ENCODE measurements around the gene SLC34A1.

Gene SLC34A1

GRCh38 chr5:177365845-177366527, 18.2 kb upstream of the SLC34A1 start:
- Histone ChIP-seq H3K4me2 (ENCODE audit: low read depth, low read length, poor library complexity, severe bottlenecking) (no peak overlapping the region), H3K27me3 (ENCODE audit: insufficient read depth, low read length, poor library complexity, severe bottlenecking) (no peaks in the 10 kb centered on the region), H3K36me3 (ENCODE audit: insufficient read depth, low read length) (0 out of 2 replicates have a peak, but pooled peaks cover 4% of the 10 kb centered on the region), H4K20me1 (ENCODE audit: insufficient read depth, low read length, poor library complexity, severe bottlenecking) (no peaks in the 10 kb centered on the region), H3F3A (ENCODE audit: low read depth) (no peaks in the 10 kb centered on the region), H3K9me3 (ENCODE audit: insufficient read depth, low read depth, low read length) (no peaks in the 10 kb centered on the region), H3K9me2 (replicated peaks; ENCODE audit: low read depth, low read length) (no peaks in the 10 kb centered on the region), H3K9ac (ENCODE audit: low read depth, low read length, poor library complexity, severe bottlenecking) (no peak overlapping the region), H3K79me2 (ENCODE audit: insufficient read depth, low read length) (peaks cover 5% of the 10 kb centered on the region; the same call in 1 of the 2 replicates), H2AFZ (ENCODE audit: low read length) (no peak overlapping the region), H3K4me3 (ENCODE audit: low read length, poor library complexity, severe bottlenecking) (no peak overlapping the region), H3K4me1 (ENCODE audit: insufficient read depth, low read length, poor library complexity, severe bottlenecking) (peaks cover 7% of the 10 kb centered on the region)
- TF ChIP-seq EZH2phosphoT487 (IDR thresholded peaks at IDR 0.05; ENCODE audit: borderline replicate concordance) (no peak), CTCF (conservative IDR thresholded peaks at IDR 0.05; ENCODE audit: low read length) (no peak)

GRCh38 chr5:177366528-177367322, 17.5 kb upstream of the SLC34A1 start:
- peaks cover 11% of the 10 kb centered on the region for H3K4me1 ChIP-seq (ENCODE audit: insufficient read depth, low read length, poor library complexity, severe bottlenecking)
- H3K27me3 ChIP-seq (ENCODE audit: insufficient read depth, low read length, poor library complexity, severe bottlenecking), result no peaks in the 10 kb centered on the region
- no peak for TF ChIP-seq CTCF (conservative IDR thresholded peaks at IDR 0.05; ENCODE audit: low read length)
- TF ChIP-seq EZH2phosphoT487 (IDR thresholded peaks at IDR 0.05; ENCODE audit: borderline replicate concordance), result no peak
- H3K4me3 ChIP-seq (ENCODE audit: low read length, poor library complexity, severe bottlenecking), result no peak overlapping the region
- H2AFZ ChIP-seq (ENCODE audit: low read length), result no peak overlapping the region
- H3F3A ChIP-seq (ENCODE audit: low read depth), result no peaks in the 10 kb centered on the region
- no peak overlapping the region for H3K4me2 ChIP-seq (ENCODE audit: low read depth, low read length, poor library complexity, severe bottlenecking)
- H3K9ac ChIP-seq (ENCODE audit: low read depth, low read length, poor library complexity, severe bottlenecking), result no peak overlapping the region
- H4K20me1 ChIP-seq (ENCODE audit: insufficient read depth, low read length, poor library complexity, severe bottlenecking), result no peaks in the 10 kb centered on the region
- 0 out of 2 replicates have a peak, but pooled peaks cover 4% of the 10 kb centered on the region for H3K36me3 ChIP-seq (ENCODE audit: insufficient read depth, low read length)
- peaks cover 5% of the 10 kb centered on the region; the same call in 1 of the 2 replicates for H3K79me2 ChIP-seq (ENCODE audit: insufficient read depth, low read length)
- H3K9me2 ChIP-seq (replicated peaks; ENCODE audit: low read depth, low read length), result no peaks in the 10 kb centered on the region
- no peaks in the 10 kb centered on the region for H3K9me3 ChIP-seq (ENCODE audit: insufficient read depth, low read depth, low read length)

- Histone ChIP-seq H3K4me3 (ENCODE audit: low read length, poor library complexity, severe bottlenecking) (no peak overlapping the region), H3K79me2 (ENCODE audit: insufficient read depth, low read length) (peaks cover 5% of the 10 kb centered on the region; the same call in 1 of the 2 replicates), H4K20me1 (ENCODE audit: insufficient read depth, low read length, poor library complexity, severe bottlenecking) (no peaks in the 10 kb centered on the region), H3K27me3 (ENCODE audit: insufficient read depth, low read length, poor library complexity, severe bottlenecking) (no peaks in the 10 kb centered on the region), H3K9me3 (ENCODE audit: insufficient read depth, low read depth, low read length) (no peaks in the 10 kb centered on the region), H3F3A (ENCODE audit: low read depth) (no peaks in the 10 kb centered on the region), H2AFZ (ENCODE audit: low read length) (no peak overlapping the region), H3K36me3 (ENCODE audit: insufficient read depth, low read length) (0 out of 2 replicates have a peak, but pooled peaks cover 4% of the 10 kb centered on the region), H3K4me1 (ENCODE audit: insufficient read depth, low read length, poor library complexity, severe bottlenecking) (peaks cover 17% of the 10 kb centered on the region), H3K4me2 (ENCODE audit: low read depth, low read length, poor library complexity, severe bottlenecking) (no peak overlapping the region), H3K9ac (ENCODE audit: low read depth, low read length, poor library complexity, severe bottlenecking) (no peak overlapping the region), H3K9me2 (replicated peaks; ENCODE audit: low read depth, low read length) (no peaks in the 10 kb centered on the region)
- no peak for TF ChIP-seq CTCF (conservative IDR thresholded peaks at IDR 0.05; ENCODE audit: low read length)
- no peak for TF ChIP-seq EZH2phosphoT487 (IDR thresholded peaks at IDR 0.05; ENCODE audit: borderline replicate concordance)
Measured at GRCh38 chr5:177367323-177367848, 16.8 kb upstream of the SLC34A1 start.

Measured in Loucy (cell line).